Endodermal cell (in vitro differentiated cells): ENCODE measurements around the gene ERCC5. TPM values are rescaled to one million over a fixed set of nuclear protein-coding genes. Genes with fewer than 3 reads are reported as not detected.

Experiments used
- DNase-seq: peaks from one replicate; pipeline ENCODE4 v3.0.0-alpha.2; 2017
- H3K27ac ChIP-seq: 2 replicates; pipeline ENCODE4 v1.5.1; 2013; ENCODE audit warnings: mild to moderate bottlenecking, low read depth, low read length, moderate library complexity
- H3K27me3 ChIP-seq: 2 replicates; pipeline ENCODE4 v1.6.1; 2013; ENCODE audit warnings: mild to moderate bottlenecking, low read length, moderate library complexity; ENCODE audit not compliant: insufficient read depth, control insufficient read depth, poor library complexity, severe bottlenecking
- H3K36me3 ChIP-seq: 2 replicates; pipeline ENCODE4 v1.7.0; 2013; ENCODE audit warnings: mild to moderate bottlenecking, low read length, moderate library complexity; ENCODE audit not compliant: control insufficient read depth, insufficient read depth
- H3K4me1 ChIP-seq: one replicate; pipeline ENCODE4 v1.7.0; 2013; ENCODE audit warnings: low read length; ENCODE audit not compliant: control insufficient read depth, insufficient read depth
- H3K4me3 ChIP-seq: 2 replicates; pipeline ENCODE4 v1.5.1; 2013; ENCODE audit warnings: mild to moderate bottlenecking, low read length, moderate library complexity
- H3K9ac ChIP-seq: 2 replicates; pipeline ENCODE4 v1.6.1; 2013; ENCODE audit warnings: mild to moderate bottlenecking, low read length, moderate library complexity; ENCODE audit not compliant: poor library complexity, severe bottlenecking; ENCODE audit errors: extremely low read depth
- H3K9me3 ChIP-seq: 2 replicates; pipeline ENCODE4 v1.6.1; 2013; ENCODE audit warnings: mild to moderate bottlenecking, low read length, moderate library complexity; ENCODE audit not compliant: control insufficient read depth
- H3K27ac Mint-ChIP-seq: 2 replicates; pipeline ENCODE4 v1.8.0; 2020; ENCODE audit warnings: mixed read lengths
- H3K27me3 Mint-ChIP-seq: 2 replicates; pipeline ENCODE4 v1.8.0; 2021; ENCODE audit warnings: mild to moderate bottlenecking, mixed read lengths; ENCODE audit not compliant: insufficient read depth
- H3K36me3 Mint-ChIP-seq: 2 replicates; pipeline ENCODE4 v1.8.0; 2020; ENCODE audit warnings: low read depth, mixed read lengths
- H3K4me1 Mint-ChIP-seq: 2 replicates; pipeline ENCODE4 v1.8.0; 2020; ENCODE audit warnings: mixed read lengths
- H3K4me3 Mint-ChIP-seq: 2 replicates; pipeline ENCODE4 v1.8.0; 2020; ENCODE audit warnings: mild to moderate bottlenecking, moderate library complexity, mixed read lengths
- H3K9me3 Mint-ChIP-seq: 2 replicates; pipeline ENCODE4 v1.8.0; 2020; ENCODE audit warnings: mild to moderate bottlenecking, mixed read lengths
- WGBS, 2 experiments: methylation state at CpG; one replicate each; pipeline versions ENCODE4 v1.1.5 to v1.1.7; 2013; ENCODE audit warnings: missing lambda C conversion rate in 2 of 2, mixed read lengths in 1 of 2; ENCODE audit not compliant: insufficient coverage in 1 of 2, insufficient read length in 1 of 2; 5-methylcytosine and 5-hydroxymethylcytosine counted together
- total RNA-seq, 2 donors: library from RNA; stranded (reverse); fragmentation: NEBNext Ultra II Directional in 1 of 2; extraction: Animal tissue kit (Norgen Biotek cat#: 25700) in 1 of 2; gene quantifications; 2 replicates in 1 of 2; 3 replicates in 1 of 2; pipeline ENCODE4 v1.2.1, GENCODE V29; 2021
- TF ChIP-seq, protein P1 (sequence below): fragments of 200-600 bp; sonication (generic); conservative IDR thresholded peaks from 2 replicates; pipeline ENCODE4 v1.5.0; 2021; ENCODE audit warnings: antibody characterized with exemption, mild to moderate bottlenecking

Gene ERCC5
- total RNA-seq, 2 donors from 2014 or later, result 22.4 to 26.7 TPM

GRCh38 chr13:102904408-102904862, 58.6 kb downstream of the ERCC5 start:
- no peak for DNase-seq
- no peaks in the 10 kb centered on the region for H3K27me3 Mint-ChIP-seq
- H3K27me3 ChIP-seq, result no peaks in the 10 kb centered on the region
- H3K4me1 Mint-ChIP-seq, result no peaks in the 10 kb centered on the region
- H3K9me3 Mint-ChIP-seq, result no peaks in the 10 kb centered on the region
- no peak overlapping the region for H3K4me3 ChIP-seq
- no peak overlapping the region for H3K4me3 Mint-ChIP-seq
- H3K27ac Mint-ChIP-seq, result no peak overlapping the region
- H3K4me1 ChIP-seq, result no peaks in the 10 kb centered on the region
- H3K27ac ChIP-seq, result no peak overlapping the region
- TF ChIP-seq, protein P1, sequence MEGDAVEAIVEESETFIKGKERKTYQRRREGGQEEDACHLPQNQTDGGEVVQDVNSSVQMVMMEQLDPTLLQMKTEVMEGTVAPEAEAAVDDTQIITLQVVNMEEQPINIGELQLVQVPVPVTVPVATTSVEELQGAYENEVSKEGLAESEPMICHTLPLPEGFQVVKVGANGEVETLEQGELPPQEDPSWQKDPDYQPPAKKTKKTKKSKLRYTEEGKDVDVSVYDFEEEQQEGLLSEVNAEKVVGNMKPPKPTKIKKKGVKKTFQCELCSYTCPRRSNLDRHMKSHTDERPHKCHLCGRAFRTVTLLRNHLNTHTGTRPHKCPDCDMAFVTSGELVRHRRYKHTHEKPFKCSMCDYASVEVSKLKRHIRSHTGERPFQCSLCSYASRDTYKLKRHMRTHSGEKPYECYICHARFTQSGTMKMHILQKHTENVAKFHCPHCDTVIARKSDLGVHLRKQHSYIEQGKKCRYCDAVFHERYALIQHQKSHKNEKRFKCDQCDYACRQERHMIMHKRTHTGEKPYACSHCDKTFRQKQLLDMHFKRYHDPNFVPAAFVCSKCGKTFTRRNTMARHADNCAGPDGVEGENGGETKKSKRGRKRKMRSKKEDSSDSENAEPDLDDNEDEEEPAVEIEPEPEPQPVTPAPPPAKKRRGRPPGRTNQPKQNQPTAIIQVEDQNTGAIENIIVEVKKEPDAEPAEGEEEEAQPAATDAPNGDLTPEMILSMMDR, result no peak
- WGBS, 2 experiments, result 90 to 98% methylated on average over 5 of the region's 5 CpGs
- H3K9ac ChIP-seq, result no peak overlapping the region
- no peaks in the 10 kb centered on the region for H3K36me3 Mint-ChIP-seq
- no peaks in the 10 kb centered on the region for H3K36me3 ChIP-seq
- H3K9me3 ChIP-seq, result no peaks in the 10 kb centered on the region

- Mint-ChIP-seq H3K4me1 (no peaks in the 10 kb centered on the region), H3K36me3 (no peaks in the 10 kb centered on the region), H3K27me3 (no peaks in the 10 kb centered on the region), H3K27ac (no peak overlapping the region), H3K9me3 (no peaks in the 10 kb centered on the region), H3K4me3 (no peak overlapping the region)
- Histone ChIP-seq H3K9me3 (no peaks in the 10 kb centered on the region), H3K9ac (no peak overlapping the region), H3K27ac (no peak overlapping the region), H3K4me1 (no peaks in the 10 kb centered on the region), H3K4me3 (no peak overlapping the region), H3K36me3 (no peaks in the 10 kb centered on the region), H3K27me3 (no peaks in the 10 kb centered on the region)
- no peak for DNase-seq
- TF ChIP-seq, protein P1, result no peak
- WGBS, 2 experiments, result 88% methylated on average over 3 to 7 of the region's 7 CpGs
Measured at GRCh38 chr13:102905905-102906771, 60.3 kb downstream of the ERCC5 start.

DNA sequence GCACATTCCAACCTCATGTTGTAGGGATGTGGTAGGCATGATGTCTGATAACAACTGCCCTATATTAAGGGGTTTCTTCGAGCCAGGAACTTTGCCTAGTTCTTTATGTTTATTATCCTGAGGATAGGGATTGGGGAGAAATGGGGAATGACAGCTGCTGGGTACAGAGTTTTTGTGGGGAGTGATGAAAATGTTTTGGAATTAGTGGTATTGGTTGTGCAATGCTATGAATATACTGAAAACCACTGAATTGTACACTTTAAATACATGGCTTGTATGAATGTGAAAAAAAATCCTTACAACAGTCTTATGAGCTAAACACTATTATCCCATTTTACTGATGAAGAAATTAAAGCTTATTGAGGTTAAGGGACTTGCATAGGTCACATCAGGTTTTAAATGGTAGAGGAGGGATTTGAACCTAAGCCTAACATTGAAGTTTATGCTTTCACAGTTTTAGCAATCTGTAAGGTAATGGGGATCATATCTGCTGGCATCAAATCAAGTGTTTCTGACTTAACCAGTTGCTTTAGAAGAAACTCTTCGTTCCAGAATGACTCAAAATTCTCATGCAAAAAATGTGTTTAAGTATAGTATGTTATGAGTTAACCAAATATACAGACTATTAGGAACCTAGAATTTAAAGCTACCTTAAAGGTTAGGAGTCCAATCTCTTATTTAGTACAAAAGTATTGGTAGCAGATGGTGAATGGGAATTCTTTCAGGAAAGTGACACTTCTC, 61.4 kb downstream of the ERCC5 start:
- no peak for DNase-seq
- Histone ChIP-seq H3K4me1 (no peaks in the 10 kb centered on the region), H3K4me3 (no peak overlapping the region), H3K9me3 (no peaks in the 10 kb centered on the region), H3K9ac (no peak overlapping the region), H3K36me3 (no peaks in the 10 kb centered on the region), H3K27me3 (no peaks in the 10 kb centered on the region), H3K27ac (no peak overlapping the region)
- H3K27me3 Mint-ChIP-seq, result no peaks in the 10 kb centered on the region
- H3K36me3 Mint-ChIP-seq, result no peaks in the 10 kb centered on the region
- H3K27ac Mint-ChIP-seq, result no peak overlapping the region
- TF ChIP-seq, protein P1, result no peak
- H3K4me3 Mint-ChIP-seq, result no peak overlapping the region
- 92 to 100% methylated on average over 1 of the region's 2 CpGs for WGBS, 2 experiments
- H3K4me1 Mint-ChIP-seq, result no peaks in the 10 kb centered on the region
- H3K9me3 Mint-ChIP-seq, result no peaks in the 10 kb centered on the region
